Fibroblast of lung (primary cell): ENCODE results near the gene COL4A6. TPM values are rescaled to one million over a fixed set of nuclear protein-coding genes. Genes with fewer than 3 reads are reported as not detected.

Experiments
- DNase-seq, 2 donors: peaks; one replicate each; pipeline versions ENCODE4 v3.0.0 to v3.0.0-alpha.2; 2010; ENCODE audit warnings: low read depth in 2 of 2
- H2AFZ ChIP-seq: 2 replicates; pipeline ENCODE4 v1.5.1; 2012; ENCODE audit warnings: low read length, control low read depth, inconsistent platforms
- H3K27ac ChIP-seq: 2 replicates; pipeline ENCODE4 v1.5.1; 2011; ENCODE audit warnings: low read length, control low read depth; ENCODE audit not compliant: insufficient read depth
- H3K27me3 ChIP-seq: 2 replicates; pipeline ENCODE4 v1.5.1; 2011; ENCODE audit warnings: mild to moderate bottlenecking, low read length; ENCODE audit not compliant: control insufficient read depth, insufficient read depth
- H3K36me3 ChIP-seq: 2 replicates; pipeline ENCODE4 v1.5.1; 2011; ENCODE audit warnings: low read length; ENCODE audit not compliant: control insufficient read depth, insufficient read depth
- H3K4me1 ChIP-seq: 2 replicates; pipeline ENCODE4 v1.5.1; 2011; ENCODE audit warnings: low read length; ENCODE audit not compliant: control insufficient read depth, insufficient read depth; ENCODE audit errors: extremely low read depth
- H3K4me2 ChIP-seq: 2 replicates; pipeline ENCODE4 v1.5.1; 2011; ENCODE audit warnings: low read length, control low read depth; ENCODE audit not compliant: insufficient read depth; ENCODE audit errors: extremely low read depth
- H3K4me3 ChIP-seq, 4 experiments: fragments of 200-600 bp in 1 of 4; sonication (generic) in 1 of 4; replicated peaks in 1 of 4; 2 replicates each; pipeline ENCODE4 v1.5.1; 2011 to 2016; ENCODE audit warnings: low read length in 4 of 4, low read depth in 3 of 4, mild to moderate bottlenecking in 3 of 4, control low read depth in 2 of 4, inconsistent platforms in 1 of 4, mixed read lengths in 1 of 4; ENCODE audit not compliant: insufficient read depth in 1 of 4; ENCODE audit errors: control extremely low read depth in 1 of 4
- H3K79me2 ChIP-seq: 2 replicates; pipeline ENCODE4 v1.5.1; 2012; ENCODE audit warnings: mild to moderate bottlenecking, low read length, inconsistent platforms; ENCODE audit not compliant: control insufficient read depth, insufficient read depth
- H3K9ac ChIP-seq: 2 replicates; pipeline ENCODE4 v1.5.1; 2011; ENCODE audit warnings: mild to moderate bottlenecking, low read length, control low read depth; ENCODE audit not compliant: insufficient read depth
- H3K9me3 ChIP-seq: 2 replicates; pipeline ENCODE4 v1.5.1; 2012; ENCODE audit warnings: low read depth, low read length; ENCODE audit not compliant: control insufficient read depth, insufficient read depth
- H4K20me1 ChIP-seq: 2 replicates; pipeline ENCODE4 v1.5.1; 2011; ENCODE audit warnings: low read length; ENCODE audit not compliant: control insufficient read depth, insufficient read depth; ENCODE audit errors: extremely low read depth
- CTCF ChIP-seq, 2 donors: IDR thresholded peaks in 1 of 2; conservative IDR thresholded peaks in 1 of 2; 1 replicate in 1 of 2; 2 replicates in 1 of 2; pipeline ENCODE4 v1.5.1; 2011 to 2012; ENCODE audit warnings: low read length in 2 of 2, control low read depth in 1 of 2, inconsistent platforms in 1 of 2, low read depth in 1 of 2, mild to moderate bottlenecking in 1 of 2
- EZH2 ChIP-seq: IDR thresholded peaks from 2 replicates; pipeline ENCODE4 v1.5.1; 2012; ENCODE audit warnings: low read length, control low read depth, mild to moderate bottlenecking; ENCODE audit errors: missing control alignments
- polyA plus RNA-seq, 2 donors: library from polyadenylated mRNA; depleted of rRNA in 1 of 2; stranded (reverse) in 1 of 2; unstranded in 1 of 2; fragments of >200 nt; gene quantifications; 2 replicates each; pipeline ENCODE4 v1.2.1, GENCODE V29; 2011 to 2012; ENCODE audit warnings: missing spikeins in 1 of 2
- total RNA-seq: library from RNA; depleted of rRNA; stranded (reverse); fragments of >200 nt; gene quantifications from 2 replicates; pipeline ENCODE4 v1.2.1, GENCODE V29; 2014

Gene COL4A6
- total and polyA plus RNA-seq, 2 donors (not counting 1 experiment from before 2014, with no cell fraction given): 0.15 to 3.5 TPM

- Histone ChIP-seq H3K9me3 (no peaks in the 10 kb centered on the region), H3K4me2 (no peak overlapping the region), H3K36me3 (no peaks in the 10 kb centered on the region), H3K79me2 (no peaks in the 10 kb centered on the region), H3K4me3 (no peak overlapping the region), H3K27me3 (no peaks in the 10 kb centered on the region), H2AFZ (no peak overlapping the region), H3K9ac (no peak overlapping the region), H3K27ac (no peak overlapping the region), H3K4me1 (no peaks in the 10 kb centered on the region), H4K20me1 (no peaks in the 10 kb centered on the region)
- no peak for TF ChIP-seq CTCF (conservative IDR thresholded peaks at IDR 0.05 in 1 of 2, IDR thresholded peaks at IDR 0.05 in 1 of 2; ENCODE audit: low read depth in 1 of 2, low read length in 2 of 2)
- TF ChIP-seq EZH2: no peak
- no peak for DNase-seq
Observed at GRCh38 chrX:108250654-108251579, 187.3 kb downstream of the COL4A6 start.

- Histone ChIP-seq H2AFZ (no peak overlapping the region), H3K9ac (no peak overlapping the region), H4K20me1 (no peaks in the 10 kb centered on the region), H3K4me3 (no peak overlapping the region), H3K36me3 (no peaks in the 10 kb centered on the region), H3K4me1 (no peaks in the 10 kb centered on the region), H3K27me3 (no peaks in the 10 kb centered on the region), H3K27ac (no peak overlapping the region), H3K79me2 (no peaks in the 10 kb centered on the region), H3K4me2 (no peak overlapping the region), H3K9me3 (no peaks in the 10 kb centered on the region)
- no peak for DNase-seq
- TF ChIP-seq CTCF (conservative IDR thresholded peaks at IDR 0.05 in 1 of 2, IDR thresholded peaks at IDR 0.05 in 1 of 2; ENCODE audit: low read depth in 1 of 2, low read length in 2 of 2): no peak
- no peak for TF ChIP-seq EZH2
Observed at GRCh38 chrX:108246304-108246954, 191.8 kb downstream of the COL4A6 start.

- no peak for DNase-seq
- no peaks in the 10 kb centered on the region for H3K27me3 ChIP-seq
- no peak overlapping the region for H3K27ac ChIP-seq
- no peak overlapping the region for H3K4me2 ChIP-seq
- no peak overlapping the region for H3K4me3 ChIP-seq
- H3K9ac ChIP-seq: no peak overlapping the region
- no peaks in the 10 kb centered on the region for H4K20me1 ChIP-seq
- no peaks in the 10 kb centered on the region for H3K79me2 ChIP-seq
- no peak for TF ChIP-seq CTCF (conservative IDR thresholded peaks at IDR 0.05 in 1 of 2, IDR thresholded peaks at IDR 0.05 in 1 of 2; ENCODE audit: low read depth in 1 of 2, low read length in 2 of 2)
- TF ChIP-seq EZH2: no peak
- H2AFZ ChIP-seq: no peak overlapping the region
- H3K36me3 ChIP-seq: no peaks in the 10 kb centered on the region
- no peaks in the 10 kb centered on the region for H3K4me1 ChIP-seq
- H3K9me3 ChIP-seq: no peaks in the 10 kb centered on the region
Observed at GRCh38 chrX:108245462-108245861, 192.8 kb downstream of the COL4A6 start.
